Sigmoid colon (tissue), 7 donors: ENCODE measurements around the gene RASAL1. TPM values are rescaled to one million over a fixed set of nuclear protein-coding genes. Genes with fewer than 3 reads are reported as not detected.
A peak's percentile ranks its signal among the peaks of the same experiment; 100 is the strongest.

Experiments
- DNase-seq: peaks from one replicate; pipeline ENCODE4 v3.0.0-alpha.2; 2019
- H3K27ac ChIP-seq, 4 donors: fragments of 200-600 bp; sonication (generic); one replicate each; pipeline ENCODE4 v1.5.1; 2016 to 2019; ENCODE audit warnings: mild to moderate bottlenecking in 1 of 4
- H3K27me3 ChIP-seq, 3 donors: fragments of 200-600 bp; sonication (generic); one replicate each; pipeline ENCODE4 v1.5.1; 2019; ENCODE audit warnings: mild to moderate bottlenecking in 1 of 3
- H3K36me3 ChIP-seq, 4 donors: fragments of 200-600 bp; sonication (generic); one replicate each; pipeline ENCODE4 v1.5.1; 2016 to 2019
- H3K4me1 ChIP-seq, 4 donors: fragments of 200-600 bp; sonication (generic); one replicate each; pipeline ENCODE4 v1.5.1; 2017 to 2019
- H3K4me3 ChIP-seq, 4 donors: fragments of 200-600 bp; sonication (generic); one replicate each; pipeline ENCODE4 v1.5.1; 2017 to 2019; ENCODE audit warnings: mild to moderate bottlenecking in 2 of 4, moderate library complexity in 1 of 4
- H3K9me3 ChIP-seq, 4 donors: fragments of 200-600 bp in 3 of 4; sonication (generic) in 3 of 4; one replicate each; pipeline versions ENCODE4 v1.5.1 to v1.6.1; 2013 to 2019
- CTCF ChIP-seq, 4 experiments: fragments of 450-650 bp in 3 of 4; fragments of 200-600 bp in 1 of 4; IDR thresholded peaks; one replicate each; pipeline ENCODE4 v1.5.1; 2016 to 2019; ENCODE audit warnings: antibody characterized with exemption in 4 of 4, mild to moderate bottlenecking in 3 of 4, moderate library complexity in 2 of 4
- EP300 ChIP-seq, 4 donors: sonication (generic); formaldehyde crosslinking; IDR thresholded peaks; one replicate each; pipeline ENCODE4 v1.6.1; 2017; ENCODE audit warnings: antibody characterized with exemption in 4 of 4
- POLR2A ChIP-seq, 2 donors: fragments of 450-650 bp; IDR thresholded peaks; one replicate each; pipeline ENCODE4 v1.6.1; 2016; ENCODE audit warnings: antibody characterized with exemption in 2 of 2, mild to moderate bottlenecking in 2 of 2, moderate library complexity in 2 of 2
- POLR2AphosphoS5 ChIP-seq, 4 donors: sonication (generic); formaldehyde crosslinking; IDR thresholded peaks; one replicate each; pipeline ENCODE4 v1.6.1; 2017; ENCODE audit warnings: antibody characterized with exemption in 4 of 4
- WGBS, 2 donors: extraction: QIAGEN DNeasy Blood & Tissue Kit; methylation state at CpG; one replicate each; pipeline ENCODE4 v1.1.7; 2013; 5-methylcytosine and 5-hydroxymethylcytosine counted together
- intact Hi-C: fragments of 100-400 bp; cut with DNase I; formaldehyde crosslinking; loops from one replicate; pipeline ENCODE4 v1.15.1; 2023
- polyA plus RNA-seq, 3 donors: library from polyadenylated mRNA; stranded (reverse); fragments of 200-250 nt; gene quantifications; one replicate each; pipeline ENCODE4 v1.2.3, GENCODE V29; 2013
- total RNA-seq, 4 donors: library from RNA; depleted of rRNA; stranded (reverse); fragments of >200 nt; gene quantifications; one replicate each; pipeline ENCODE4 v1.1.0, GENCODE V29; 2016
- donor health status: healthy with polysubstance abuse.
- donor health status: Bipolar disorder and iron deficiency.
- donor health status: healthy.

RASAL1 gene
- total and polyA plus RNA-seq, 7 donors = under 0.01 to 10.5 (median 3.0) TPM; not detected in 2

GRCh38 chr12:113154351-113154973 is 18.9 kb upstream of the RASAL1 start:
- TF ChIP-seq CTCF (IDR thresholded peaks at IDR 0.05) = no peak
- 2 to 4% methylated on average over 51 of the region's 51 CpGs for WGBS, 2 donors
- peak overlapping the region in 1 of 4 donors; percentile 10 for H3K4me3 ChIP-seq
- intact Hi-C loops = no loop called here
- peaks cover 0 to 25% (median 20%) of the 10 kb centered on the region in 4 donors for H3K4me1 ChIP-seq
- H3K27me3 ChIP-seq = peaks cover 16 to 63% (median 44%) of the 10 kb centered on the region in 3 donors
- peaks cover 10 to 21% (median 11%) of the 10 kb centered on the region in 4 donors for H3K36me3 ChIP-seq
- no peak for DNase-seq
- H3K9me3 ChIP-seq = no peaks in the 10 kb centered on the region
- H3K27ac ChIP-seq = no peak overlapping the region

GRCh38 chr12:113152835-113153814 is 17.6 kb upstream of the RASAL1 start:
- intact Hi-C loops = no loop called here
- DNase-seq = no peak
- no peak overlapping the region for H3K27ac ChIP-seq
- 5 to 6% methylated on average over 70 of the region's 70 CpGs for WGBS, 2 donors
- peaks cover 0 to 25% (median 20%) of the 10 kb centered on the region in 4 donors for H3K4me1 ChIP-seq
- H3K9me3 ChIP-seq = no peaks in the 10 kb centered on the region
- TF ChIP-seq EP300 (IDR thresholded peaks at IDR 0.05) (no peak), CTCF (IDR thresholded peaks at IDR 0.05) (peak in 2 of 4 experiments; percentile 18 to 30), POLR2A (IDR thresholded peaks at IDR 0.05) (no peak)
- peak overlapping the region in 3 of 4 donors; percentile 25 to 38 (median 29) for H3K4me3 ChIP-seq
- H3K27me3 ChIP-seq = peaks cover 16 to 60% (median 44%) of the 10 kb centered on the region in 3 donors
- H3K36me3 ChIP-seq = peaks cover 0 to 8% (median 0%) of the 10 kb centered on the region in 4 donors

- peak overlapping the region in 3 of 4 donors; percentile 25 to 38 (median 29) for H3K4me3 ChIP-seq
- no peak overlapping the region for H3K27ac ChIP-seq
- peaks cover 16 to 58% (median 44%) of the 10 kb centered on the region in 3 donors for H3K27me3 ChIP-seq
- peaks cover 0 to 25% (median 20%) of the 10 kb centered on the region in 4 donors for H3K4me1 ChIP-seq
- no peaks in the 10 kb centered on the region for H3K36me3 ChIP-seq
- WGBS, 2 donors = 19 to 25% methylated on average over 9 of the region's 9 CpGs
- H3K9me3 ChIP-seq = no peaks in the 10 kb centered on the region
- intact Hi-C loops = no loop called here
- DNase-seq = no peak
- TF ChIP-seq POLR2AphosphoS5 (IDR thresholded peaks at IDR 0.05) (no peak), EP300 (IDR thresholded peaks at IDR 0.05) (no peak), CTCF (IDR thresholded peaks at IDR 0.05) (no peak), POLR2A (IDR thresholded peaks at IDR 0.05) (no peak)
These were observed 16.8 kb upstream of the RASAL1 start for GRCh38 chr12:113152196-113152834.

GRCh38 chr12:113151655-113152054 is 16.1 kb upstream of the RASAL1 start:
- Histone ChIP-seq H3K27me3 (peaks cover 16 to 58% (median 44%) of the 10 kb centered on the region in 3 donors), H3K4me3 (no peak overlapping the region), H3K36me3 (no peaks in the 10 kb centered on the region), H3K4me1 (peaks cover 0 to 25% (median 20%) of the 10 kb centered on the region in 4 donors), H3K27ac (no peak overlapping the region), H3K9me3 (no peaks in the 10 kb centered on the region)
- WGBS, 2 donors = 93 to 94% methylated on average over 3 of the region's 3 CpGs
- intact Hi-C loops = no loop called here
- TF ChIP-seq POLR2A (IDR thresholded peaks at IDR 0.05) = no peak
- no peak for TF ChIP-seq POLR2AphosphoS5 (IDR thresholded peaks at IDR 0.05)
- DNase-seq = no peak
